Activated T-helper 1 cell treated with anti-CD3 and anti-CD28 coated beads, Interleukin-2, amount 50 U/mL, for 16 hours (primary cell): ENCODE measurements around the gene THSD7B.

Experiments used
- DNase-seq, 2 donors: peaks; one replicate each; pipeline ENCODE4 v3.0.0-alpha.2; 2020; ENCODE audit warnings: low read depth in 1 of 2, low spot score in 1 of 2

Gene THSD7B

DNA sequence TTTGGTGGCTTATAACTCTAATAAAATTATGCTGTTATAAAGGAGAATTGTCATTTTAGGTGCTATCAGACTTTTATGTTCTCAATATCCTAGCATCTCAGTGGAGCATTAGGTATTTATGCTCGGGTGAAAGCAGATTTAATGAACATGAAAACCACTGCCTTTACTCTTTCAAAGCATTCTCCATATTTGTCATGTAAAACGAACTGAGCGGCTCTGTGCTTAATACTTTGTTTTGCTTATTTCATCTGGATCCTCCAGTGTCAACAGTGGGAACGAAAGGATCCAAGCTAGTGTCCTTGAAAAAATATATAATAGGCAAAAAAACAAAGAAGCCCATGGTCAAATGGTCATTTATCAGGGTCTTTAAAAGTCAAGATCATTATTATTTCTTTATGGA is 53.5 kb downstream of the THSD7B start:
- no peak for DNase-seq

DNA sequence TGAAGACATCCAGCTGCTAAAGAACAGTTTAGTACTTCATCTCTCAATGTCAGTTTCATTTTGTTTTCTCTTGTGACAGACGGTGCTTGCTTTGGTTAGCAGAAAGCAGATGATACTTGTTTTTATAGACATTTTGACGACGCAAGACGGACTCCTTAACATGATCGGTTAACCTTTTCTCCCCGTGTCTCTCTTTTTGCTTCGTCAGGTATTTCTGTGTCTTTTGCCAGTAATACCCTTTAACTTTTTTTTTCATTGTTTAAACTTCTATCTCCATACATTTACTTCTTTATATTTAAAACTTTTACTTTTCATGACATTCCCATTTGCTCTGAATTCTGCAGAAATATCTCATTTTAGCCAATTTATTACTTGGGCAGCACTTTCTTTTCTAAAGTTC is 57.9 kb downstream of the THSD7B start:
- no peak for DNase-seq

DNA sequence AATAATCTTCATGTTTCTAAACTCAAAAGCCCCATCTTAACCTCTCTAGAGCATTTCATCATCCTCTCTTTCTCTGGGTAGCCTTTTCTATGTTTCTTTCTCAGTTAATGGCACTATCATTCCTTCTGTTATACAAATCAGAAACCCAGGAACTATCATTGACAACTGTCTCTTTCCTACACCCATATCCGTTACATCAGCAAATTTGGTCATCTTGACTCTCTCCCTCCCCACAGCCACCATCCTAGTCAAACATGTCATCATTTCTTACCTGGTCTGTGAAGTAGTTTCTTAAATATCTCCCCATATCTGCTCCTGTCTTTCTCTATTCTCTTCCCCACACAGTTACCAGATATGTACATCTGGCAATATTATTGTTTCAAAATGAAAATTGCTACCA is 62.8 kb downstream of the THSD7B start:
- DNase-seq, result no peak

DNA sequence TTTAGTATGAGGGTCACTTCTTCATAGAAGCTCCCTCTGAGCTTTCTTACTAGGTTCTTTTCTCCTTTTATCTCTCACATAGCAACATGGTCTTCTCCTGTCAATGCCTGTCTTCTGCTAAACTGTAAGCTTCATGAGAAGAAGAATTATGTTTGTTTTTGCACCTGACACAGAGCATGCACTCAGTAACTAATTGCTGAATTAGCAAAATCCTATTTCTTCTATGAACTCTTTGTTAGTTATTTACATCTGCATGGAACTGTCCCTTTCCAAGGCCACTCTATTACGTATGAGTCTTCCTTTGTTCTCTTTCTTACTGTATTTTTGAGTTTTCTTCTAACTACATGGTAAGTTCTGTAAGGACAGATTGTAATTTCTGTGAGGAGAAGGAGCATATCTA is 63.4 kb downstream of the THSD7B start:
- no peak for DNase-seq

DNA sequence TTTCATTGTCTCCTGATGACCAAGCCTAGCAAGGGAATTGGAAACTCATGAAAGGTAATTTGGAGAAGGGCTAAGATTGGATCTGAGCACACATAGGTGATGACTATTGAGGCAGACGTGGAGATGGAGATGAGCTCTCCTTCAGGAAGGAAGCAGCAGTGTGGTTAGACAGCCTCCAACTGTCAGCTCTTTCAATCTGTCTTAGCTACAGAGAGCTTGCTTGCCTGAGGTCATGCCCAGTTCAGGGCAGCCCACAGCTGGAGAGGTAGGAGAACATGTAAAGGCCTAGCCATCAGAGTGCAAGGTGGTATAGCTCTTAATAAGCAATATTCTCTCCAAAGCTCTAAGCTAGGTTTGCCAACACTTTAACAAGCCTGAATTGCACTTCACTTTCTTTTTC is 79.2 kb downstream of the THSD7B start:
- no peak for DNase-seq

DNA sequence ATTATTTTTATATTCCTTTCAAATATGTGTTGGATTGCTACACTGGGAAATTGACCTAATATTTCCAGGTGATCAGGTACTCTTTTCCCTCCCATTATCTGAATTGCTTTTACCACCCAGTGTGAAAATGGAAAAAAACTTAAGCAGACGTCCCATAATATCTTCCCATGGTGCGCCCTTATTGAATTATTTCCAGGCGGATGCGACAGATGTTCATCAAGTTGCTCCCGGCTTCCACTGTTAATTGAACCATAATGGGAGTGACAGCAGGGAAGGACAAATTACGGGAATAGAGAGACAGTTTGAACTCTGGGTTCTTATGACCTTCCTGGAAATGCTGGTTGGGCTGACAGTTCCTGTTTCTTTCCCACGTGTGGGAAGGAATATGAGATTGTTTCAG is 93.3 kb downstream of the THSD7B start:
- DNase-seq, result no peak

DNA sequence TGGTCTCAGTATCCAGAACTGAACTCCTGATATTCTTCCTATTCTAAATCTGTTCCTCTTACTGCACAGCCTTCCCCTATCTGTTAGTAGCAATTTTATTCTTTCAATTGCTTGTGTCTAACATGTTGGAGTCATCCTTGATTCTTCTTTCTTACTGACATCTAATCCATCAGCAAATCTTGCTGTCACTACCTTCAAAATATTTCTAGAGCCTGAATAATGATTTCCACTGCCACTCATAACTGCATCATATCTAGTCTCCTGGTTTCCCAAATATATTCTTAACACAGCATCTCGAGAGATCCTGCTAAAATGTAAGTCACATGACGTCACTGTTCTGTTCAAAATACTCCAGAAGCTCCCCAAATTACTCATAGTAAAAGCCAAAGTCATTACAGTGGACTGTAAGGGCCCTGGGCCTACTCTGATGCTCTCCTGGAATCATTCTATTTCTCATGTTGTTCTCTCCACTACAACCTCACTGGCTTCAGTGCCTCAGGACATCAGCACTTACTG is 95.2 kb downstream of the THSD7B start:
- DNase-seq, result no peak

DNA sequence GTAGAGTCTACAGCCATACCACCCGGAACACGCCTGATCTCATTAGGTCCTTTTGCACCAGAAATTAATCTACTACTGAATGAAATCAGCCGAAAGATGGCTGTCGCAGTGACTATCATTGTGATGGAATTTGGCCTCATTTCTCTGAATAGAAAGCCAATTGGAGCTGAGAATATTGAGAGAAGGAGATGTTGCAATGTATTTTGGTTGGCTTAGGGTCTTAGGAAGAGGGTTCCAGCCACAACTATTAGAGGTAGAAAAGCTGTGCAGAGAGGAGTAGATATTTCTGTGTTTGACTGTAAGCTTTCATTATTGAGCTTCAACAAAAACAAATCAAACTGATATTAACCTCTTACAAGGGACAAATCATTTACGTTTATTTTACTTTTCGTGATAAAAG is 98.1 kb downstream of the THSD7B start:
- DNase-seq, result no peak

DNA sequence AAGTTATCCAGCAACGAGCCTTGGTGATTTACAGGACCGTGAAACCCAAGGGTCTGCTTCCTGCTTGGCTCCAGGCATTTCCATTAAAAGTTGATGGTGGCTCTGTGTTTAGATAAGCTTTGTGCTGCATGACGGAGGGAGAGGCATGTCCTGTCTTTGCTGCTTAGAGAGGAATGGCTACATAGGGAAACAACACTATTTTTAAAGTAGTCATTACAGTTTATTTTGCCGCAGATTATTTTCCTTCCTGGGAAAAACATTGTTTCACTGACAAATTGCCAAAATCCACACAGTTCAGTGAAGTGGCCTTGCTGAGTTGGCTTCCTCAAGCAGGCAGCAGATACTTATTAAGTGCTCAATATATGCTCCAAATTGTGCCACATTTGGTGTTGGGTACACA is 98.5 kb downstream of the THSD7B start:
- no peak for DNase-seq

DNA sequence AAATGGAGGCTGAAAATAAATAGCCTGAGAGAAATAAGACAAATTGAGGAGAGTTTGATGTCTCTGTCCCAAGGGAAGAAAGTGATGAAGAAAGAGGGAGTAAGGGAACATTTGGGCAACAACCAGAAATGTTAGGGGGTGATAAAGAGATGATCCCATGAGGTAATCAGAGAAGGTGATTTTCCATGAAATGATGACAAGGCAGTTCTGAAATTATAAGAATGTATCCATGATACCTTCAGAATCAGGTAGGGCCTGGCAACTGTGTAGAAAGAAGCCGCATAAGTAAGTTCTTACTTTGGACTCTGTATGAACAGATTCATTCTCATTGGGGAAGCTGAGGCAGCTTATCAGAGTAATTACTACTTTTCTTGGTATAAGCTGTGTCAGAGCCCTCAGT is 106.1 kb downstream of the THSD7B start:
- DNase-seq, result no peak

DNA sequence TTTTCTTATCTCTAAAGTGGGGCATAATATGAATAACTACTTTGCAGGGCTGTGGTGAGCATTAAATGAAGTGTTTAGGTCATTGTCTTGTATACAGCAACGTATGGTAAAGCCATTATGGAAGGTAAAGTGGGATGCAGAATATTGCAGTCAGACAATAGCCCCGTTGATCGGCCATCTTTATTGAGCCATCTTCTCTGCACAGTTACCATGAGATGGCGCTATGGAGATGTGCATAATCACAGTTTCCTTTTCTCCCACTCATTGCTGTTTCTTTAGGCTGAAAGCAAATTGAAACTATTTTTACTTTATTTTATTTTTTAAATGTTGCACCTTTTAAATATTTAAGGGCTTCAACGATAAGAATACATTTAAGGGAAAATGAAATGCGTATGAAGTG is 108.9 kb downstream of the THSD7B start:
- DNase-seq, result no peak

DNA sequence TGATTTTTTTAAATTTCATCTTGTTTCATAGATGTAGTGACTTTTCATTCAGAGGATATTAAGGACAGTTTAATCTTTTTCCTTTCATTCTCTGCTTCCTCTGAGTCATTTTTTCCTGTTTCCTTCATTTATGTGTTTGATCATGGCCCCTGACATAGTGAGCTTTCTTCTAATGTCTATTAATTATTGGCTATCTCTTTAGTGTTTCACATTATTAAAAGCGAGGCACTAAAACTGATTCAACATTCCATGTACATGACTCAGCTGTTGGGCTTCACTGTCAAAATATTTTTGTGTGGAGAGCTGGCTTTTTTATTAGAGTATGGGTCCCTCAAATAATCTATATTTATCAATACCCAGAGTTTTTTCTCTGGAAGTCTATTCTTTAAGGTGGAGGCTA is 125.8 kb downstream of the THSD7B start:
- DNase-seq, result no peak

DNA sequence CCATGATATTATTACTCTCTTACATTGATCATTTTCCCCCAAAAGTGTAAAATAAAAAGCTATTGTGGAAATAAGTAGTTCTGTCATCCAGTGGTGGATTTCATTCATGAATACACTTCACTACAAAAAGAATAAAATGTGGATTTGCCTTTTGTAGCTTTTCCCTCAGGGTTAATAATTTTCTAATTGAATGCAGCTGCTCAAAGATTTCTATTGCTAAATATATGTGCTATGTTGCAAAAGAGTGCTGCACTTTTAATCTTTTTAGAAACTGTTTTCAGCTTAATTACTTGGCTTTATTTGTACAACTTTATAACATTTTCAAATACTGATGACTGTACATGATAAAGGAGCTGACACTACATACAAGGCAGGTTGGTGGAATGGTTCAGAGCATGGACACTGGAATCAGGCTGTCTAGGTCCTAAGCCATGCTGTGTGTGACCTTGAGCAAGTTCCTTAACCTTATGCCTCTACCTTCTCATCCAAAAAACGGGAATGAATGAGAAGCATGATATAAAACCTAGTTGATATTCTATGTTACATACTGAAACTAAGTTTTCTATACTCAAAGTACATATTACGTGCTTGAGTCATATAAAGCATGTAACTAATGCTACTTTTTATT is 128.8 kb downstream of the THSD7B start:
- DNase-seq, result no peak

DNA sequence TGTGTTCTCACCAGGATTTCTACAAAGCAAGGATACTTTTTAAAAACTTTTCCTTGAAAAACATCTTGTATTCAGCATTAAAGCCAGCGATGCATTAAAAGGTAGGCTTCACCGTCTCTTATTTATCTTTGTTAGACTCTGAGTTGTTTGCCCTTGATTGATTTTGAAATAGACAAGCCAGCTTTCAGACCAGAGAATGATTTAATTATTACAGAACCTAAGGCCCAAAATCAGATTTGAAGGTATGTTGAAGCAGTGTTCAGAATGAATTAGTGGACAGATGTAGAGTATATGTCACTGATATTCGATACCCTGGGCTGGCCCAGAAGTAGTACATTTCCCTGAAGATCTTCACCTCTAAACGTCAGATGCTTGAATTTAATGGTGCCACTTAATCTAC is 136.4 kb downstream of the THSD7B start:
- no peak for DNase-seq

DNA sequence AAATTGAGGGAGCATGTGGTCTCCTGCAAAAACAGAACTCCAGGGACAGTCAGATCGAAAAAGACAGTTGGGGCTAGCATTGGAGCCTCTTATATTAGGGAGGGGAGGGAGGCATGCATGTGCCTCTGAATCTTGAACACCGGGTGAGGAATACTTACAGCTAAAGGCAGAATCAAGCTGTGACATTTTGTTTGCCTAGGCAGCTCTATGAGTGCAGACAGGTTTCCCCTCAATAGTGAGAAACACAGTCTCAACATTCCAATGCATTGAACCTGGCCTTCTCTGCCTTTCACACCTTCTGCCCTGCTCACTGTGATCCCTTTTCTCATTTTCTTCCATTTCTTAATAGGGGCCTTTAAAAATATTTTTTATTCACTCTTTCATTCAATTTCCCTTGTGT is 140.4 kb downstream of the THSD7B start:
- DNase-seq, result no peak

DNA sequence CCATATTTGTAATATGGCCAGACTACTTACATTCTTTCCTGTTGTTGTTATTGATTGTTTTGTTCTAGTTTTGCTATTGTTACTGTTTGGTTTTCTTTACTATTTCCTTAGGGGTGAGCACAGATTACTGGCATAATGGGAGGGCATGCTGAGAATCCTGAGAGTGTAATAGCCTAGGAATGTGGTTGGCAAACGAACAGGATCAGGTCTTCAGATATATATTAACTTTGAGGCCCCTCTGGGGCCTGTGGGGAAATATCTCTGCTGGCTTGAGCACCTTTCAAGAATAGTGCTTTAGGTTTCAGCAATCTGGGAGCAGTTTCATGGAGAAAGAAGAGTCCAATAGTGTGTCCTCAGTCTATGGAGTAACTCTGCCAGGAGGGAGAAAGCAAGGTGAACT is 144.4 kb downstream of the THSD7B start:
- DNase-seq, result no peak

DNA sequence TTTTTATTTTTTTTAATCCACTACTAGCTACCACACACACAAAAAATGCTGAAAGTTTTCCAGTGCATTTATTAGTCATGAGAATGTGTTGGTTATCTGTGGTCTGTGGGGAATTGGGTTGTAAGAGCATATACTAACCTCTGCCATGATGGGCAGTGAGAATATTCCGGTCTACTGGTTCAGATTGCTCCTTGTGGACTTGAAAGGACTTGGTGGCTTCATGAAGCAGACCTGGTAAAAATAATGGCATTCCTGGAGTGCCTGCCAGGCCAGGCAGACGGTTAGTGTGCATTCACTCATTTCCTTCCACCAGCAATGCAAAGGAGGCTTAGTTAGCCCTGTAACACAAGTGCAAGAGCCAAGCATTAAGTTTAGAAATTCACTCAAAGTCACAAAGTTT is 150.8 kb downstream of the THSD7B start:
- no peak for DNase-seq

DNA sequence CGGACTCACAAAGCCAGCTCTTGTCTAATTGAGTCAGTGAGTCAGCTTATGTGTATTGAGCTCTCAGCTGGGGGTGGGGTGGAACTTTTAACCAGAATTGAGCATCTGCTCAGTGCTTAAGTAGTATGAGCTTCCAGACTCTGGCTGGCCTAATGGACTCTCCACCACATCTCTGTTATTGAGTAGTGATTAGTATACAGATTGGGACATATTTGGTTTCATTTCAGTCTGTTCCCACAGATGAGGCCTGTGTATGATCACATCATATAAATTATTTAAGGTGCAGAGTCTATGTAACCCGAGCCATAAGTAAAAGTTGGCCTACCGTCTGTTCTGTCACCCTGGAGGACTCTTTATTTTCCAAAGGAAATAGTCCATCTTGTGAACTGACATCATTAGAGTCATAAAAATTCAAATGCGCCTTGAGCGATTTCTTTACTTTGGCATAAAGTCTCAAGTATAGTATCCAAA is 152.1 kb downstream of the THSD7B start:
- DNase-seq, result no peak

DNA sequence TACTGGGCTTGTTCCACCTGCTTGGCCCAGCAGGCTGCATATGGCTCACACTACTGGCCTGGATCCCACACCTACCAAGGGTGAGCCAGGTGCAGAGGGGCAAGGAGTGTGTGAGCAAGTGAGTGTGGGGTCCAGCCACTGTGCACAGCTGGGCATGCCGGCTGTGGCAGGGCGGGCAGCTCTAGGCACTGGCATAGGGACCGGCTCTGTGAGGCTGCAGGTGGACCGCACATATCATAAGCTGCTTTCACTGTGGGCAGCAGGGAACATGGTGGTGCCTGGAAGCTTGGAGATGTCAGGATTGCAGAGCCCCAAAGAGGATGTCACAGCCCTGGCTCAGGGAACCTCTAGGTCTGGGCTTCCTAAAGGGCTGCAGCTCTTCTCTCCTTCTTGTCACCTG is 154.3 kb downstream of the THSD7B start:
- no peak for DNase-seq

DNA sequence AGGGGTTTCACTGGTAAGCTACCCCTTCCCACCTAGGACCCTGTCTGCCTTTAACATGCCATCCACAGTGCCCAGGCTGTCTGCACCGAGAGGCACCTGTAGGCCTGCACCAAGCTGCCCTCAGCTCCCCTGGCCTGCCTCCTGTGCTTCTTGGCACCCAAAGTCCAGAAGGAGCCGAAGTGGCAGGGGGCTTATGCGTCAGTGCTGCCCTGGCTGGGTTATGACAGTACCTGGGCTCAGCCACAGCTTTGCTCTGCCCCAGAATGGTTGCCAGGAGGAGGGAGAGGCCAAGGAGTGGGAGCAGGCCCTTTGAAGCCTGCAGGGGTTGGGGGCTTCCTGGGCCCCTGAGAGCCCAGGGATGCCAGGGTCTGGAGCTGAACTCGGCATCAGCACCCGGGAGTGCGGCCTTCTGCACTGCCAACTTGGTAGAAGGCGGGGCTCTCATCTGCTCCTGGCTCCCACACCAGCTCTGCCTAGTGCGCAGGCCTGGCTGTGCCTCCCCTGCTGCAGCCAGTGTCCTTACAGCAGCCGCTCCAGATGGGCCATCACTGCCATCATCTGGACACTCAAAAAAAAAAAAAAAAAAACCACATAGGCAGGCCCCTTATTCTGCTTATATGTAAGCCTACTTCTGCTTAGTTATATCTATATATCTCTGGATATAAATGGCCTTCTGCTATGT is 155.4 kb downstream of the THSD7B start:
- no peak for DNase-seq

DNA sequence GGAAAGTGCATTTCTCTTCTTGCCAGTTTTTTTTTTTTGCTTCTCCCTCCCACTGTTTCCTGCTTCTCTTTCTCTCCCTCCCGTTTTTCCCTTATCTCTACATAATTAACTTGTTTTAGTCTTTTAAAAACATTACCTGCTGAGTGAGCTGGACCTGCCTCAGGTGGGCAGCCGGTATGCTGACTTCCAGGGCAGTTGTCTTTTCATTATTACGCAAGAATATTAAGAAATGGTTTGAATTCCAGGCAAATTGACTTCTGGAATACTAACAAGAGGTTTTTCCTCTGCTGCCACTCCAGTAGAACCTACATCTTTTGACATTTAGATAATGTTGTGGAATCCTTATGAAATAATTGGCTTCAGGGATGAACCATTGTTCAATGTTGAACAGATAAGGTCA is 161.8 kb downstream of the THSD7B start:
- DNase-seq, result no peak

DNA sequence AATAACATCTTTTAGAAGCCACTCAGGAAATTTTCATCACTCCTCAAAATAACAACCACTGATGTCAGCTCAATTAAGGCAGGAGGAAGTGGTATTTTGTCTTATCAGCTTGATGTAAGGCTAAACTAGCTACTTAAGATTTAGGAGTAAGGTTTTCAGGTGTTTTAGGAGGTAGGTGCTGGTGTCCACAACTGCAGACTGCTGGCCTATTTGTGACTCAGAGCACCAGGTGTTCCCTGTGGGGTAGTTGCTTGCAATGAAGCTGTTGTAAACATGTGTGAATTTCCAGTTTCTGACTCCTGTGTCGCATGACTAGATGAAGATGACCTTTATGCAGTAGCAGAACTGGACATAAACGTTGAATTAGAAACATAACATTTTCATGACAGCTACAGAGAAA is 164.2 kb downstream of the THSD7B start:
- no peak for DNase-seq

DNA sequence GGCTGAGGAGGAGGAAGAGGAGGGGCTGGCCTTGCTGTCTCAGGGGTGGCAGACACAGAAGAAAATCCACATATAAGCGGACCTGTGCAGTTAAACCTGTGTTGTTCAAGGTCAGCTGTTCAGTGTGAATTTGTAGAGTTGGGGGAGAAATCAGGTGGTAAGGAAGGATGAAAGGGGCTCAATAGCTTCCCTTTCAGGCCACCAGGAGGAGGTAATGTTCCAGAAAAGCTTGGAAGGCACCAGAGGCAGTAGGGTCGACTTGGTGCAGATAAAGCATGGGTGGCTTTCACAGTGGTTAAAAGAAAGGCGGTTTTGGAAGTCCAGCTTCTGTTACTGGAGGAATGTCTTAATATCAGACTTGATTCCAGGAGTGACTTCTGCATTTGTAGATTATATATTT is 167.4 kb downstream of the THSD7B start:
- DNase-seq, result no peak
